WERI-Rb-1 (cell line): ENCODE measurements around the gene BAIAP2L2.

Source experiments
- DNase-seq: peaks from one replicate; pipeline ENCODE4 v3.0.0-alpha.2; 2020
- H3K27ac ChIP-seq: fragments of 250-450 bp; sonication (Bioruptor Pico); 2 replicates; pipeline ENCODE4 v1.5.1; 2020; ENCODE audit warnings: mild to moderate bottlenecking, moderate library complexity
- H3K27me3 ChIP-seq: fragments of 250-450 bp; sonication (Bioruptor Pico); 2 replicates; pipeline ENCODE4 v1.5.1; 2021; ENCODE audit warnings: mild to moderate bottlenecking, low read depth, moderate library complexity; ENCODE audit not compliant: insufficient read depth, severe bottlenecking
- H3K36me3 ChIP-seq: fragments of 250-450 bp; sonication (Bioruptor Pico); 2 replicates; pipeline ENCODE4 v1.5.1; 2020; ENCODE audit warnings: mild to moderate bottlenecking, moderate library complexity
- H3K4me3 ChIP-seq: 2 replicates; pipeline ENCODE4 v1.5.1; 2011; ENCODE audit warnings: low read depth, mild to moderate bottlenecking, control low read depth, low read length
- H3K9me3 ChIP-seq: fragments of 250-450 bp; sonication (Bioruptor Pico); 2 replicates; pipeline ENCODE4 v1.5.1; 2021; ENCODE audit warnings: mild to moderate bottlenecking, moderate library complexity; ENCODE audit not compliant: severe bottlenecking
- TF ChIP-seq, protein P1 (sequence below): IDR thresholded peaks from 2 replicates; pipeline ENCODE4 v1.5.1; 2011; ENCODE audit warnings: low read depth, mild to moderate bottlenecking, control low read depth, inconsistent platforms, low read length

BAIAP2L2 gene

DNA sequence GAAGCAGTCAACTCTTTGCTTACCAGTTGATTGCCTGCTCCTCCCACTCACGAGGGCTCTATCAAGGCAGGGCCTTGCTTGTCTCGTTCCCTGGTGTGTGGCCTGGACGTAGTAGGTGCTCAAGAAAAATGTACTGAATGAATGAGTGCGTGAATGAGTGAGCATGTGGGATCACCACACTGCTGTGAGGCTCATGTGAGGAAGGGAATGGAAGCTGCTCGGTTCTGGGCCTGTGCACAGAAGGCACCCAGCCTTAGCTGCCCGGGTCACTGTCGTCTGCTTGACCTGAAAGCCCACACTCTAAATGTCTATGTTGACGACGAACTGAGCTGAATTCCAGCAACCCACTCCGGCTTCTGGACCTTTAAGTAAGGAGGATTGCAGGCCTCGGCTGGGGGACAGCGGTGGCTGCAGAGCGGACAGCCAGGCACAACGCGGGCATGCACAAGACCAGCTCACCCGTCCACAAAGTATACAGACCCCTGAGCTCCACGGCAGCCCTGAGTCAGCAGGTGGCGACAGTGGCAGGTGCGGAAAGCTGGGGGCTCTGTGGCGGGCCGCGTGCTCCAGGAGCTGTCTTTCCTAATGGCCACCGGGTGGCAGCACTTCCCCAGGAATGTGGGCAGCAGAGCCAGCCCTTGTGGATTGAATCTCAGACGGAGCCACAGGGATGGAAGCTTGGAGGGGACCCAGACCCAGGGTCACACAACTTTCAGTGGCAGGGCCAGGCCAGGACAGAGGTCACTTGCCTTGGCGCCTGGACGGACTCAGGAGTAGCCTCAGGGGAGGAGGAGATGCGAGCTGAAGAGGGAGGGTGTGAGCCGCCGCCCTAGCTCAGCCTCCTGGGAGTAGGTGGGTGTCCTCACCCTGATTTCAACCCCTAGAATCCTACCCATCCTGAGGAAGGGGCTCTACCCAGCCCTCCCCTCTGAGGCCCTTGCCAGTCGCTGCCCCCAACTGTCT is 58.3 kb downstream of the BAIAP2L2 start:
- TF ChIP-seq, protein P1, sequence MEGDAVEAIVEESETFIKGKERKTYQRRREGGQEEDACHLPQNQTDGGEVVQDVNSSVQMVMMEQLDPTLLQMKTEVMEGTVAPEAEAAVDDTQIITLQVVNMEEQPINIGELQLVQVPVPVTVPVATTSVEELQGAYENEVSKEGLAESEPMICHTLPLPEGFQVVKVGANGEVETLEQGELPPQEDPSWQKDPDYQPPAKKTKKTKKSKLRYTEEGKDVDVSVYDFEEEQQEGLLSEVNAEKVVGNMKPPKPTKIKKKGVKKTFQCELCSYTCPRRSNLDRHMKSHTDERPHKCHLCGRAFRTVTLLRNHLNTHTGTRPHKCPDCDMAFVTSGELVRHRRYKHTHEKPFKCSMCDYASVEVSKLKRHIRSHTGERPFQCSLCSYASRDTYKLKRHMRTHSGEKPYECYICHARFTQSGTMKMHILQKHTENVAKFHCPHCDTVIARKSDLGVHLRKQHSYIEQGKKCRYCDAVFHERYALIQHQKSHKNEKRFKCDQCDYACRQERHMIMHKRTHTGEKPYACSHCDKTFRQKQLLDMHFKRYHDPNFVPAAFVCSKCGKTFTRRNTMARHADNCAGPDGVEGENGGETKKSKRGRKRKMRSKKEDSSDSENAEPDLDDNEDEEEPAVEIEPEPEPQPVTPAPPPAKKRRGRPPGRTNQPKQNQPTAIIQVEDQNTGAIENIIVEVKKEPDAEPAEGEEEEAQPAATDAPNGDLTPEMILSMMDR = peak; percentile 90
- no peaks in the 10 kb centered on the region for H3K27me3 ChIP-seq
- peak; percentile 88 for DNase-seq
- H3K9me3 ChIP-seq = no peaks in the 10 kb centered on the region
- H3K27ac ChIP-seq = no peak overlapping the region
- H3K4me3 ChIP-seq = no peak overlapping the region
- no peaks in the 10 kb centered on the region for H3K36me3 ChIP-seq

DNA sequence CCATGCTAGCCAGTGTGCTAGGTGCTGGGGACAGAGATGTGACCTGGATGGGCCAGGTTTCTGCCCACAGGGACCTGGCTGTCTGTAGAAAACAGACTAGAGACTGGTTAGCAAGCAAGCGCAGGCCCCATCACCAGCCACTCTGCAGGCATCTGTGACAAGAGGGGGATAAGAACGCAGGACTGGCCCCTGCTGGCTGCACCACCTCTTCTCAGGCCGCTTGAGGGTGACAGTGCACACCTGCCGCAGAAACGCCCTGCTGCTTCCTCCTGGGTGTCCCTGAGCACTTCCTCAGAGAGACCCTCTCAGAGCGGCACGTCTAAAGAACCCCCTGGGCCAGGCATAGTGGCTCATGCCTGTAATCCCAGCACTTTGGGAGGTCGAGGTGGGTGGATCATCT is 59.2 kb downstream of the BAIAP2L2 start:
- no peaks in the 10 kb centered on the region for H3K36me3 ChIP-seq
- H3K27me3 ChIP-seq = no peaks in the 10 kb centered on the region
- no peak for DNase-seq
- no peak overlapping the region for H3K27ac ChIP-seq
- TF ChIP-seq, protein P1 = peak; percentile 18; the same call in 1 of the 2 replicates
- no peak overlapping the region for H3K4me3 ChIP-seq
- no peaks in the 10 kb centered on the region for H3K9me3 ChIP-seq

DNA sequence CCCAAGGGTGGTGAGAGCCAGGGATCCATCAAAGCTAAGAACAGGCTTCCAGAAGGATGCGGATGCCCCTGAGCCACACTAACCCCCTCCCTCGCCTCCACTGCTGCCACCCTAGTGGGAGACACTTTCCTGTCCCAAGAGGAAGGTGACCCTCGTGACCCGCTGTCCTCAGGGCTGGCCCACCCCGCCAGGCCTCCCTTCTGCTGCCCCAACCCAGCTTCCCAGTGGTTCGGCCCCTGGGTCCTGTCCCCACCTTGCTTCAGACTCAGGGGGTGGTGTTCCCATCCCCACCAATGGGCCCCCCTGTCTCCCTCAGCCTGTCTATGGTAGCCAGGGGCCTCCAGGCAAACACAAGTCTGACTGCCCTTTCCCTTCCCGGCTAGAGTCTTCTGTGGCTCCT is 59.8 kb downstream of the BAIAP2L2 start:
- DNase-seq = no peak
- H3K36me3 ChIP-seq = no peaks in the 10 kb centered on the region
- no peaks in the 10 kb centered on the region for H3K9me3 ChIP-seq
- H3K27ac ChIP-seq = no peak overlapping the region
- H3K4me3 ChIP-seq = no peak overlapping the region
- H3K27me3 ChIP-seq = no peaks in the 10 kb centered on the region
- TF ChIP-seq, protein P1 = no peak

DNA sequence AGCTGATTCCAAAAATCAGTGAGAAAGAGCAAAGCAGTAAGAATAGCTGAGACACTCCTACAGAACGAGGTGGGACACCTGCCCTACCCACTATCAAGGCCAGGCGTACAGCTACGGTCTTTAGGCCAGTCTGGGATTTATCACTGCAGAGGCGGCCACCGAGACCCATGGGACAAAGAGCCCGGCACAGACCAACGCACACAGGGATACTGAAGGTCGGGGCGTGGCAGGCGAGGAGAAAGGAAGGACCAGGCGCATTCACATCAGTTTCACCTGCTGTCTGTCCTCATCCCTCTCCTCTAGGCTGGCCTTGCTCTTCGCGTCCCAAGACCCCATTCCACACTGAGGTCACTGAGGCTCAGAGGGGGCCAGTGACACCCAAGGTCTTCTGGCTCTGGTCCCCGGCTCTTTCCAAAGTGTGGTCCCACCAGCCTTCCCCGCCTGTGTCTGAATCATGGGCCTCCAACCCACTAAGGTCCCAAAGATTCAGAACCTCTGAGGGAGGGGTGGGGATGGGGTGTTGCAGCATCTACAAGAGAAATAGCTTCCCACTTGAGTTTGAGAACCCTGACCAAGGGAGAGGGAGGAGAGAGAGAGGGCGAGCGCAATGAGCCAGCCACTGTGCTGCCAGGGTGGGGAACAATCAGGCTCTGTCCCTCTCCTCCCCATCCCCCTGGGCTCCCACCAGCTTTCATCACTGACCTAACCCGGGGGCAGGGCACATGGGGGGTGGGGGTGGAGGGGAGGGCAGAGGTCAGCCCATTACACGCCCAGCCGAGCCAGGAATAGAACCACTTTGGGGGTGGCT is 60.5 kb downstream of the BAIAP2L2 start:
- H3K4me3 ChIP-seq = no peak overlapping the region
- no peaks in the 10 kb centered on the region for H3K27me3 ChIP-seq
- H3K9me3 ChIP-seq = no peaks in the 10 kb centered on the region
- TF ChIP-seq, protein P1 = no peak
- H3K27ac ChIP-seq = no peak overlapping the region
- no peak for DNase-seq
- no peaks in the 10 kb centered on the region for H3K36me3 ChIP-seq

DNA sequence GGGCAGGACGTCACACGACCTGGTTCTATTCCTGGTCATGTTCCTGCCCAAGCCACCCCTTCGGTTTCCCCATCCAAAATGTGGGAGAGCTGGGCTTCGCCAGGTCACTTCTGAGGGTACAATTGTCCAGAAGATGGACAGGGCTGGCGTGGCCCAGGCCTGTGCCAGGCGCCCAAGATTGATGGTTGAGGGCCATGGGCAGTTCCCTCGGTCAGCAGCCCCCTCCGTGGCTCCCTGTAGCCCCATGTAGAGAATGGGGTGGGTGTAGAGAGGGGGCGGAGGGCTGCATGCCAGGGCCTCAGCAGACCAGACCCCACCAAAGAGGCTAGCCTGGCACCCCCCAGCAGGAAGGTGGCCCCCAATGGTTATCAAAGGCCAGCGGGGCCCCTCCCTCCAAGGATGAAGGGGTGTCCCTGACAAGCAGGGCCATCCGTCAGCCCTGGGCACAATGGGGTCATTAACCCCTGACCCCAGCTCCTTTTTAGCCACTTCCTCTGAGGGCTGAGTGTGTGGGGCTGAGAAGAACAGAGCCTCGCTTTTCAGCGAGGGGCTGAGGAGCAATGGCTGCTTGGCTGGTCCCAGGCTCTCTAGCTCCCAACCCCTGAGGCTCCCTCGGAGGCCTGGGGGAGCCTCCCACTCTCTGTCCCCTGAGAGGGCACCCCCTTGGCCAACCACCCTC is 64.3 kb downstream of the BAIAP2L2 start:
- no peak overlapping the region for H3K4me3 ChIP-seq
- TF ChIP-seq, protein P1 = no peak
- H3K9me3 ChIP-seq = no peaks in the 10 kb centered on the region
- no peaks in the 10 kb centered on the region for H3K36me3 ChIP-seq
- H3K27me3 ChIP-seq = no peaks in the 10 kb centered on the region
- no peak overlapping the region for H3K27ac ChIP-seq
- DNase-seq = no peak
